Muscle of leg (tissue), 11 donors: ENCODE data around the gene SETBP1. TPM values are rescaled to one million over a fixed set of nuclear protein-coding genes. Genes with fewer than 3 reads are reported as not detected.

Experiments
- DNase-seq: peaks from one replicate; pipeline ENCODE4 v3.0.0; 2013
- H3K27ac ChIP-seq: one replicate; pipeline ENCODE4 v1.5.1; 2013; ENCODE audit warnings: mild to moderate bottlenecking, low read length, control low read depth
- H3K27me3 ChIP-seq: one replicate; pipeline ENCODE4 v1.6.1; 2013; ENCODE audit warnings: low read length; ENCODE audit not compliant: control insufficient read depth, insufficient read depth
- H3K36me3 ChIP-seq: one replicate; pipeline ENCODE4 v1.6.1; 2013; ENCODE audit warnings: low read length; ENCODE audit not compliant: control insufficient read depth, insufficient read depth
- H3K4me1 ChIP-seq: one replicate; pipeline ENCODE4 v1.6.1; 2013; ENCODE audit warnings: low read length; ENCODE audit not compliant: control insufficient read depth, insufficient read depth
- H3K4me3 ChIP-seq: one replicate; pipeline ENCODE4 v1.5.1; 2013; ENCODE audit warnings: low read length, control low read depth
- H3K9me3 ChIP-seq: replicated peaks from 2 replicates; pipeline ENCODE4 v1.6.1; 2013; ENCODE audit warnings: low read depth, low read length; ENCODE audit not compliant: control insufficient read depth
- WGBS: methylation state at CpG from one replicate; pipeline ENCODE4 v1.1.5; 2013; ENCODE audit warnings: missing lambda C conversion rate; ENCODE audit not compliant: insufficient coverage; 5-methylcytosine and 5-hydroxymethylcytosine counted together
- polyA plus RNA-seq, 8 donors: library from polyadenylated mRNA; unstranded; fragments of 120-200 nt; gene quantifications; one replicate each; pipeline versions ENCODE4 v1.2.1 to v1.2.3, GENCODE V29; 2013; ENCODE audit warnings: inconsistent platforms in 1 of 8, low replicate concordance in 1 of 8; ENCODE audit not compliant: insufficient read length in 8 of 8, insufficient read depth in 1 of 8
- total RNA-seq: library from RNA; stranded (reverse); fragments of 120-200 nt; gene quantifications from one replicate; pipeline ENCODE4 v1.2.4, GENCODE V29; 2013

The SETBP1 gene
- total and polyA plus RNA-seq, 9 donors = 11.0 to 20.5 (median 16.8) TPM

GRCh38 chr18:44969214-44969795, 288.6 kb downstream of the SETBP1 start:
- no peak overlapping the region for H3K27ac ChIP-seq
- no peaks in the 10 kb centered on the region for H3K36me3 ChIP-seq
- WGBS = no CpG with 5 or more reads among the region's 5 CpGs
- no peaks in the 10 kb centered on the region for H3K9me3 ChIP-seq
- no peaks in the 10 kb centered on the region for H3K27me3 ChIP-seq
- DNase-seq = no peak
- no peak overlapping the region for H3K4me3 ChIP-seq
- no peaks in the 10 kb centered on the region for H3K4me1 ChIP-seq

- no peak overlapping the region for H3K27ac ChIP-seq
- DNase-seq = no peak
- H3K36me3 ChIP-seq = no peaks in the 10 kb centered on the region
- no peak overlapping the region for H3K4me3 ChIP-seq
- H3K9me3 ChIP-seq = no peaks in the 10 kb centered on the region
- H3K27me3 ChIP-seq = no peaks in the 10 kb centered on the region
- 82% methylated on average over 2 of the region's 2 CpGs for WGBS
- H3K4me1 ChIP-seq = no peaks in the 10 kb centered on the region
Observed at GRCh38 chr18:44973282-44973681, 292.6 kb downstream of the SETBP1 start.

GRCh38 chr18:44974174-44974573, 293.5 kb downstream of the SETBP1 start:
- Histone ChIP-seq H3K9me3 (no peaks in the 10 kb centered on the region), H3K4me1 (no peaks in the 10 kb centered on the region), H3K27ac (no peak overlapping the region), H3K27me3 (no peaks in the 10 kb centered on the region), H3K36me3 (no peaks in the 10 kb centered on the region), H3K4me3 (no peak overlapping the region)
- DNase-seq = no peak
- 100% methylated on average over 2 of the region's 2 CpGs for WGBS

- DNase-seq = no peak
- no peak overlapping the region for H3K27ac ChIP-seq
- no peaks in the 10 kb centered on the region for H3K9me3 ChIP-seq
- no peak overlapping the region for H3K4me3 ChIP-seq
- H3K36me3 ChIP-seq = no peaks in the 10 kb centered on the region
- 100% methylated on average over 1 of the region's 4 CpGs for WGBS
- H3K4me1 ChIP-seq = peaks cover 5% of the 10 kb centered on the region
- H3K27me3 ChIP-seq = no peaks in the 10 kb centered on the region
Observed at GRCh38 chr18:44977856-44978255, 297.2 kb downstream of the SETBP1 start.

GRCh38 chr18:44979748-44980147, 299.1 kb downstream of the SETBP1 start:
- WGBS = 78% methylated on average over 3 of the region's 3 CpGs
- H3K4me3 ChIP-seq = no peak overlapping the region
- no peaks in the 10 kb centered on the region for H3K36me3 ChIP-seq
- no peaks in the 10 kb centered on the region for H3K27me3 ChIP-seq
- no peak overlapping the region for H3K27ac ChIP-seq
- DNase-seq = peak; percentile 49
- H3K4me1 ChIP-seq = peaks cover 5% of the 10 kb centered on the region
- no peaks in the 10 kb centered on the region for H3K9me3 ChIP-seq

- WGBS = 34% methylated on average over 4 of the region's 5 CpGs
- no peaks in the 10 kb centered on the region for H3K36me3 ChIP-seq
- no peaks in the 10 kb centered on the region for H3K27me3 ChIP-seq
- DNase-seq = peak; percentile 59
- H3K4me3 ChIP-seq = no peak overlapping the region
- H3K4me1 ChIP-seq = peaks cover 5% of the 10 kb centered on the region
- H3K27ac ChIP-seq = no peak overlapping the region
- no peaks in the 10 kb centered on the region for H3K9me3 ChIP-seq
Observed at GRCh38 chr18:44981121-44981520, 300.4 kb downstream of the SETBP1 start.

- WGBS = no CpG with 5 or more reads among the region's 3 CpGs
- H3K36me3 ChIP-seq = no peaks in the 10 kb centered on the region
Observed at GRCh38 chr18:44986933-44987332, 306.2 kb downstream of the SETBP1 start.

GRCh38 chr18:44987371-44987770, 306.7 kb downstream of the SETBP1 start:
- Histone ChIP-seq H3K4me1 (no peaks in the 10 kb centered on the region), H3K27me3 (no peaks in the 10 kb centered on the region), H3K9me3 (peaks cover 7% of the 10 kb centered on the region), H3K27ac (no peak overlapping the region), H3K4me3 (no peak overlapping the region), H3K36me3 (no peaks in the 10 kb centered on the region)
- DNase-seq = no peak
- WGBS = 50% methylated on average over 2 of the region's 4 CpGs

More at GRCh38 chr18:44986933-44987332, 306.2 kb downstream of the SETBP1 start:
- Histone ChIP-seq H3K9me3 (peaks cover 7% of the 10 kb centered on the region), H3K27ac (no peak overlapping the region), H3K4me1 (no peaks in the 10 kb centered on the region), H3K27me3 (no peaks in the 10 kb centered on the region), H3K4me3 (no peak overlapping the region)
- no peak for DNase-seq

GRCh38 chr18:44988821-44989587, 308.3 kb downstream of the SETBP1 start:
- no peak overlapping the region for H3K4me3 ChIP-seq
- WGBS = no CpG with 5 or more reads among the region's 1 CpG
- no peaks in the 10 kb centered on the region for H3K36me3 ChIP-seq
- H3K27ac ChIP-seq = no peak overlapping the region
- DNase-seq = no peak
- H3K4me1 ChIP-seq = no peaks in the 10 kb centered on the region
- H3K27me3 ChIP-seq = no peaks in the 10 kb centered on the region
- peaks cover 7% of the 10 kb centered on the region for H3K9me3 ChIP-seq

GRCh38 chr18:44996261-44996660, 315.6 kb downstream of the SETBP1 start:
- no peak for DNase-seq
- no peaks in the 10 kb centered on the region for H3K4me1 ChIP-seq
- WGBS = no CpG with 5 or more reads among the region's 3 CpGs
- no peaks in the 10 kb centered on the region for H3K27me3 ChIP-seq
- H3K4me3 ChIP-seq = no peak overlapping the region
- no peaks in the 10 kb centered on the region for H3K36me3 ChIP-seq
- H3K9me3 ChIP-seq = no peaks in the 10 kb centered on the region
- no peak overlapping the region for H3K27ac ChIP-seq
